Measurements from ENCODE around the gene AMD1.
"Not testable (repeated sequence)": the region's sequence is repeated elsewhere in the genome, so short reads cannot be mapped to it uniquely, and the experiment has no call there.

The AMD1 gene

DNA sequence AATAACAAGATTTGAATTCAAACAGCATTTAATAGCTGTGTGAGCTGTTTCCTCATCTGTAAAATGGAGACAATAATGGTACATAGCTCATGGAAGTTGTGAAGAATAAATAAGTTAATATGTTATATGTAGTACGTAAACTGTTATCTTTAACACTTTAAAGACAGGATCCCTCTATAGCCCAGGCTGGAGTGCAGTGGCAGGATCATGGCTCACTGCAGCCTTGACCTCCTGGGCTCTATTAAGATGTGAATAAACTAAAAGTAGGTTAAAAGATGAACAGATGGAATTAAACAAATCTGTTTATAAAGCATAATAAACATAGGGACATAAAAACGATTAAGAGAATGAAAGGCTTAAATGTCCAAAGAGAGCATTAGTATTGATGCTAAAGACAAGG is 3.0 kb downstream of the AMD1 start:
- DNase-seq (ENCODE audit: low read depth) = no peak

DNA sequence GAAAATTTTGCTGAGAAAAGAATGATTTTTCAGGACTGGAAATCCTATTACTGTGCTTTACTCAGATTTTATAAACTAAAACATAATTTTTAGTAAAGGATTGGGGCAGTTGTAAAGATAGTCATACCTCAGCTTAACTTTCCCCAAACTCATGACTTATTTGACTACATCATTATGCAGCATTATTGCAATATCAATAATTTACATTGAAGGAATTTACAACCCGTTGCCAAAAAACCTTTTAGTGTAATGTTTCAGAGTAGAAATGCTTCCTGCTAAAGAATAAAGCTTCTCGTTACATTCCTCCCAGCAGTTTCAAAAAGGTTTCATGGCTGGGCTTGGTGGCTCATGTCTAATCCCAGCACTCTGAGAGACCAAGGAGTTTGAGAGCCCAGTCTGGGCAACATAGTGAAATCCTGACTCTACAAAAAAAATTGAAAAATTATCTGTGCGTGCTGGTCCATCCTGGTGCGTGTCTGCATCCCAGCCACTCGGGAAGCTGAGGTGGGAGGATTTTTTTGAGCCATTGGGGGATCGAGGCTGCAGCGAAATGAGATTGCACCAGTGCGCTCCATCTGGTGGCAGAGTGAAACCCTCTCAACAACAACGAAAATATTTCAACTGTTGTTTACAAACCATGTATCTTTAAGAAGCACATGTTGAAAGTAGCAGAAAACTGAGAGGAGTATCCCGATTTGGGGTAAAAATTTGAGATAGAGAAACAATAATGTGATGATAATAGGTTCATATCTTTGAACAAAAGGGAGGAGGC is 4.4 kb downstream of the AMD1 start:
- peak; percentile 5 for DNase-seq (ENCODE audit: low read depth)

DNA sequence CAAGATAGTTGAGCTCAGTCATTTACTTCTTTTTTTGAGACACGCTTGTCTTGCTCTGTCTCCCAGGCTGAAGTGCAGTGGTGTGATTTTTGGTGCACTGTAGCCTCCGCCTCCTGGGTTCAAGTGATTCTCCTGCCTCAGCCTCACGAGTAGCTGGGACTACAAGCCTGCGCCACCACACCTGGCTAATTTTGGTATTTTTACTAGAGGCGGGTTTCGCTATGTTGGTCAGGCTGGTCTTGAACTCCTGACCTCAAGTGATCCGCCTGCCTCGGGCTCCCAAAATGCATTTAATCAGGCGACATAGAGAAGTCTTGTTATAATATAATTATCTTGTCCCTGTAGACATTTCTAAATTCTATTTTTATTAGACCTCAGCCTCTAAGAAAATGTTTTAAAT is 6.1 kb downstream of the AMD1 start:
- DNase-seq (ENCODE audit: low read depth) = no peak

DNA sequence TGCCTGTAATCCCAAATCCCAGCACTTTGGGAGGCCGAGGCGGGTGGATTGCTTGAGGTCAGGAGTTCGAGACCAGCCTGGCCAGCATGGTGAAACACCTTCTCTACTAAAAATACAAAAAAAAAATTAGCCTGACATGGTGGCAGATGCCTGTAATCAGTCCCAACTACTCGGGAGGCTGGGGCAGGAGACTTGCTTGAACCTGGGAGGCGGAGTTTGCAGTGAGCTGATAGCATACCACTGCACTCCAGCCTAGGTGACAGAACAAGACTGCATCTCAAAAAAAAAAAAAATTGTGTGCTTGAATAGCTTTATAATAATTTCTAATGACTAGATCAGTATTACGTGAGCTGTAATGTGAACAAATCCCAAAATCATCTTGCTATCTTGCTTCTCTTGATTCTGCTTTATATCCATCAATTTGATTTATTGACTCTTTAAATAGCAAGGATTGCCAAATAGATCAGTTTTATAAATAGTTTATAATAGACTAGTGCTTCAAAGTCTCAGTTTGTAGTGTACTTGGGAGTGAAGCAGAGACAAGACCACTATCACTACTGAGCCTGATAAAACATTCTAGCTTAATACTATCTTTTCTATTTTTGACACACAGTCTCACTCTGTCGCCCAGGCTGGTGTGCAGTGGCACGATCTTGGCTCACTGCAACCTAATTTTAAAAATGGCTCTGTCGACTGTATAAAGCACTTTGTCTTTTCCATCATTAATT is 7.1 kb downstream of the AMD1 start:
- DNase-seq (ENCODE audit: low read depth) = no peak

DNA sequence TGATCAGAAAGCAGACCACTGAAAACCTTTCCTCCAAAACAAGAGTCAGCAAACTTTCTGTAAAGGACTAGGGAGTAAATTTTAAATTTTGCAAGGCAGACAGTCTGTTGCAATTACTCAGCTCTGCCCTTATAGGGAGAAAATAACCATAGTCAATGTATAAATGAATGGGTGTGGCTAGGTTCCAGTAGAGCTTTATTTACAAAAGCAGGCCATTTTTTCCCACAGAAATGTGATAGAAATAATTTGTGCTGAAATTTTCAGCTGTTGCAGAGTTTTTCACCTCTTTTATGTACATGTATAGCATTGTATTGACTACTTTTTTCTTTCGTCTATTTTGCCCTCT is 7.7 kb downstream of the AMD1 start:
- no peak for DNase-seq (ENCODE audit: low read depth)

DNA sequence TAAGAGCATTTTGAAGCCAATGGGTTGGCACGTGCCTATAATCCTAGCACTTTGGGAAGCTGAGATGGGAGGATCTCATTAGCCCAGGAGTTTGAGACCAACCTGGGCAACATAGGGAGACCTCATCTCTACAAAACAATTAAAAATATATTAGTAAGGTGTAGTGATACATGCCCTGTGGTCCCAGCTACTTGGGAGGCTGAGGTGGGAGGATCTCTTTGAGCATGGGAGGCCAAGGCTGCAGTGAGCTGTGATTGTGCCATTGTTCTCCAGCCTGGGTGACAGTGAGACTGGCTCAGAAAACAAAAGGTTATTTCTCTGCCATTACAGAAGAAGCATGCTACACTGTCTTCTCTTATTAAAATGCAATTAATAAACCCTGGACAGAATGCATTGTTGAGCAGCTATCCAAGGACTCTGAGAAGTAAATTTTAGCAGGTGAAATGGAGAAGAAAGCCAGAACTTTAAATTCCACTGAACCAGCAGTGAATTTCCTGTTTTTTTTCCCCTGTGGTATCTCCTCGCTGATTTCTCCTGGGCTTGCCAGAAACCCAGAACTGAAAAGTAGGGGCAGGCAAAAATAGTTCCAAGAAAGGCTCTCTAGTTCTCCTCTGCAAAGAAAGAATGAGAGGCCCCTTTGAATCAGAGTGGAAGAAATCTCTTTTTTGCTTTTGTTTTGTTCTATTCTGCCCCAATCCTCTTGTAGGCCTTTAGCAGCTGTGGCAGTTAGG is 8.4 kb downstream of the AMD1 start:
- DNase-seq (ENCODE audit: low read depth) = no peak

DNA sequence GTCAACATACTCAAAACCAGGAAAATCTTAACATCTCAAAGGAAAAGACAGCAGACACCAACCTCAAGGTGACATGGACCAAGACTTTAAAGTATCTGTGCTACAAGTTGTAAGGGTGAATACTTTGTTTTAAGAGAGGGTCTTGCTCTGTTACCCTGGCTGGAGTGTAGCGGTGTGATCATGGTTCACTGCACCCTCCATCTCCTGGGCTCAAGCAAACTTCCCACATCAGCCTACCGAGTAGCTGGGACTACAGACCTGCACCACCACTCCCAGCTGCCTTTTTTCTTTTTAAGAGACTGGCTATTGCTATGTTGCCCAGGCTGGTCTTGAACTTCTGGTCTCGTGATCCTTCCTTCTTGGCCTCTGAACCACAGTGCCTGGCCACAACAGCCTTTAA is 9.7 kb downstream of the AMD1 start:
- no peak for DNase-seq (ENCODE audit: low read depth)

DNA sequence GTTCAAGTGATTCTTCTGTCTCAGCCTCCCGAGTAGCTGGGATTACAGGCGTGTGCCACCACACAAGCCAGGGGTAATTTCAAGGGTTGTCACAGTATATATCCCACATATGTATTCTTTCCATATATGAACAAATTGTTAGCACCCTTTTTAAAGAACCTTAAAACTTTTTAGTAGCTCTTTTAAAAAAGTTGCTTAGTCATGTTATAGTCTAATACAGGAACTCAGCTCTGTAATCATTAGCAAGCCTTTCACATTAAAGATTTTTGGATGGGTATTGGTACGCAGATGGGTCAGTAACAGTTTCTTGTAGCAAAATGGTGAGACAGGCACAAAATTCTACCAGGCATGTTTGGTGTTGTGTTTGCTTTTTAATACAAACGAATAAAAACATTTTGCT is 10.9 kb downstream of the AMD1 start:
- DNase-seq (ENCODE audit: low read depth) = no peak

DNA sequence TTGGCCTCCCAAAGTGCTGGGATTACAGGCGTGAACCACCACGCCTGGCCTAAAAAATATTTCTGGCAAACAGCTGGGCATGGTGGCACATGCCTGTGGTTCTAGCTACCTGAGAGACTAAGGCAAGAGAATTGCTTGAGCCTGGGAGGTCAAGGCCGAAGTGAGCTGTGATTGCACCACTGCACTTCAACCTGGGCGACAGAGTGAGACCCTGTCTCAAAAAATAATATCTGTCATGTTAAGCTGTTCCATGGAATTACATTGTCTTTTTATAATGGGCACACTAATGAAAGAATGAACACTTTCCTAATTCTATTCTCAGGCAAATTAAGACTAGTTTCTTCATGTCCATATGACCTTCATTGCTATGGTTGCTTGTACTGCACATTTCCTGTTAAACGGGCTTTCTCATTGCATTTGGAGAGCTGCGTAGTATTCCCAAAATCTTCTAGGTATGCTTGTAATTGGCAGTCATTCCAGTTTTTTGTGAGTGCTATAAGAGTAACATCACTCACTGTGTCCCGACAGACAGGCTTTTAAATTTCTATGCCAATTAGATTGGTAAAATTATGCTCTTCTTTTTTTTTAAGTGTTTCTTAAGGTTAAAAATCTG is 12.1 kb downstream of the AMD1 start:
- no peak for DNase-seq (ENCODE audit: low read depth)

DNA sequence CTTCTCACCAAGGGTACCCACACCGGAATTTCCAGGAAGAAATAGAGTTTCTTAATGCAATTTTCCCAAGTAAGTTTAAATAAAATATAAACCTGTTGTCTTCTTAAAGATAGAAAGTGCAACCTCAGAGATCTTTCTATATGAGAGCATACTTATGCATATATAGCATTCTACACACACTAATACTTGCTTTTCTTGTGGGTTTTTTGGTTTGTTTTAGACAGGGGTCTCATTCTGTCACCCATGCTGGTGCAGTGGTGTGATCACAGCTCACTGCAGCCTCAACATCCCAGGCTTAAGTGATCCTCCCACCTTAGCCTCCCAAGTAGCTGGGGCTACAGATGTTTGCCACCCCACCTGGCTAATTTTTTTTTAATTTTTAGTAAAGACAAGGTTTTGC is 15.7 kb downstream of the AMD1 start:
- no peak for DNase-seq (ENCODE audit: low read depth)

DNA sequence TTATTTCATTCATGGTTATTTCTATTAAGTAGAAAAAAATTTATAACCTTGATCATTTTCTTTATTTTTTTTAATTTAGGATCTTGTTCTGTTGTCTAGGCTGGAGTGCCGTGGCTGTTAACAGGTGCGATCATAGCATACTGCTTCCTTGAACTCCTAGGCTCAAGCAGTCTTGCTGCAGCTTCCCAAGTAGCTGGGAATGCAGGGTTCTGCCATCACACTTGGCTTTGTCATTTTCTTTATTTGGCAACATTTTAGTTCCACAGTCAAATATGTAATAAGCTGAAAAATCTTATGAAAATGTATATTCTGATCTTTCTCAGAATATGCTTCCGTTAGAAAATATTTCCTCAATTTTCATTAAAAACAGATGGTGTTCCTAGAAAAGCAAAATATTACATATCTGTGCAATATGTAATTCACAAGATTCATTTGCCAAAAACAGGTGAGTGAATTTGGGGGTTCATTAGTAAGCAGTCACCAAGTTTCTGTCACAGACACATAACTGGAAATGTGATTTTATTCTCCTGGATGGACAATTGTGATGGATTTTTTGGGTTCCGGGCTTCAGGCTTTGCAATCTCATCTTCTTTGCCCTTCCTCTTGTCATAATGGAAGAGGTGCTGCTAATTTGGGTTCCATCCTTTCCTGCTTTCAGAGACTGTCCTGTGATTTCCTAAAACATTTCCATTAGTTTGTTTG is 21.5 kb downstream of the AMD1 start:
- no peak for DNase-seq (ENCODE audit: low read depth)

DNA sequence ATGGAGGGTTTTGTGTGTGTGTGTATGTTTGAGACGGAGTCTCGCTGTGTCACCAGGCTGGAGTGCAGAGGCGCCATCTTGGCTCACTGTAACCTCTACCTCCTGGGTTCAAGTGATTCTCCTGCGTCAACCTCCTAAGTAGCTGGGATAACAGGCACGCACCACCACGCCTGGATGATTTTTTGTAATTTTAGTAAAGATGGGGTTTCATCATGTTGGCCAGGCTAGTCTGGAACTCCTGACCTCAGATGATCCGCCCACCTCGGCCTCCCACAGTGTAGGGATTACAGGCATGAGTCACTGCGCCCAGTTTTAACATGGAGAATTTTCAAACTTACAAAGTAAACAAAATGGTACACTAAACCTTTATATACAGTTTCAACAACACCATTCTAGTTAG is 22.8 kb downstream of the AMD1 start:
- no peak for DNase-seq (ENCODE audit: low read depth)

DNA sequence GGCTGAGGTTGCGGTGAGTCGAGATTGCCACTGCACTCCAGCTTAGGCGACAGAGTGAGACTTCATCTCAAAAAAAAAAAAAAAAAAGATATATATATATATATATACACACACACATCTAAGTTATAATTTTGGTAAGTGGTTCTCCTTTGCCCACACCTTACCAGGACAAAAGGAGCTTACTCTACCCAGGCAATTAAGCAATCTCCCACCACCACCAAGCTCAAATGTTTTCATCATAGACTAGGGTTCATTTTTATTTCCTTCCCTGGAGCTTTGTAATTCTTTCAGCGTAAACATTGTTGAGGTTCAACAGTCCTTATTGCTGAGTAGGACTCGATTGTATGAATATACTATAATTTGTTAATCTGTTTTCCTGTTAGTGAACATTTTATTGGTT is 23.5 kb downstream of the AMD1 start:
- no peak for DNase-seq (ENCODE audit: low read depth)

DNA sequence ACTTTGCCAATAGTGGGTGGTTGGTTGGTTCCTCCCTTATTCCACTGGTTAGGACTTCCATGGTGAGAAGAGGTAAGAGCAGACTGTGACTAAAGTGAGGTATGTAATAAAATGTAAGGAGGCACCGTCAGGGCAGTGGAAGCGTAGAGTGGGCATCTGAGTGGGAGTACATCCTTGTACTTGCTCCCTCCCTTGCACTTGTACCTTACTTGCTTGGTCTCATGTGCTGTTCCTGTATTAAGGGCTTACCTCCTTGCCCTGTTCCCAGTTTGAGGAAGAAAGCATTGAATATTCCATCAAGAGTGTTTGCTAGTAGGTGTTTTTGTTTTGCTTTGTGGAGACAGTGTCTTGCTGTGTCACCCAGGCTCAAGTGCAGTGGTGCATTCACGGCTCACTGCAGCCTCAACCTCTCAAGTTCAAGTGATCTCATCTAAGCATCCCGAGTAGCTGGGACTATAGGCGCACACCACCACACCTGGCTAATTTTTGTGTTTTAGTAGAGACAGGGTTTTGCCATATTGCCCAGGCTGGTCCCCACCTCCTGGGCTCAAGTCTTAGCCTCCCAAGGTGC is 25.5 kb downstream of the AMD1 start:
- DNase-seq (ENCODE audit: low read depth) = no peak

DNA sequence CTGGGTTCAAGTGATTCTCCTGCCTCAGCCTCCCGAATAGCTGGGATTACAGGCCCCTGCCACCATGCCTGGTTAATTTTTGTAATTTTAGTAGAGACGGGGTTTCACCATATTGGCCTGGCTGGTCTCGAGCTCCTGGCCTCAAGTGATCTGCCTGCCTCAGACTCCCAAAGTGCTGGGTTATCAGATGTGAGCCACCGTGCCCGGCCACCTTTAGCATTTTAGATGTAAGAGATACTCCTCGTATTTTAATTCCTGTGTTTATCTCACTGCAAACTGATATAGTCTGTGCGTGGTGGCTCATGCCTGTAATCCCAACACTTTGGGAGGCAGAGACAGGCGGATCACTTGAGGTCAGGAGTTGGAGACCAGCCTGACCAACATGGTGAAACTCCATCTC is 27.0 kb downstream of the AMD1 start:
- DNase-seq (ENCODE audit: low read depth) = not testable (repeated sequence)

DNA sequence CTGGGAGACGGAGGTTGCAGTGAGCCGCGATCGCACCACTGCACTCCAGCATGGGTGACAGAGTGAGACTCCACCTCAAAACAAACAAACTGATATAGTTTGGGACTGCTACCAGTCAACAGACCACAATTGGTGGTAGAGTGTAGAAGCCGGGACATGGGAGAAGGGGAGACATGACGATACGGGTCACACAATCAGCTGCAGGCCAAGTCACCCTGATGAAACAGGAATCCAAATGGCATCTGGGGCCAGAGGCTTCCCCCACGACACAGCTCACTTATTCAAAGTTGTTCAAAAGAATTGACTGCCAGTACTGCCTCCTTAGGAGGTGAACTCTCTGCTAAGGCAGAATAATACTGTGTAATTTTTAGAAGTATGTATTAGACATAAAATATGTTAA is 27.5 kb downstream of the AMD1 start:
- DNase-seq (ENCODE audit: low read depth) = no peak

DNA sequence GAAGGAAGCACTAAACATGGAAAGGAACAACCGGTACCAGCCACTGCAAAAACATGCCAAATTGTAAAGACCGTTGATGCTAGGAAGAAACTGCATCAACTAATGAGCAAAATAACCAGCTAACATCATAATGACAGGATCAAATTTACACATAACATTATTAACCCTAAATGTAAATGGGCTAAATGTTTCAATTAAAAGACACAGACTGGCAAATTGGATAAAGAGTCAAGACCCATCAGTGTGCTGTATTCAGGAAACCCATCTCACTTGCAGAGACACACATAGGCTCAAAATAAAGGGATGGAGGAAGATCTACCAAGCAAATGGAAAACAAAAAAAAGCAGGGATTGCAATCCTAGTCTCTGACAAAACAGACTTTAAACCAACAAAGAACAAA is 31.7 kb downstream of the AMD1 start:
- DNase-seq (ENCODE audit: low read depth) = not testable (repeated sequence)

DNA sequence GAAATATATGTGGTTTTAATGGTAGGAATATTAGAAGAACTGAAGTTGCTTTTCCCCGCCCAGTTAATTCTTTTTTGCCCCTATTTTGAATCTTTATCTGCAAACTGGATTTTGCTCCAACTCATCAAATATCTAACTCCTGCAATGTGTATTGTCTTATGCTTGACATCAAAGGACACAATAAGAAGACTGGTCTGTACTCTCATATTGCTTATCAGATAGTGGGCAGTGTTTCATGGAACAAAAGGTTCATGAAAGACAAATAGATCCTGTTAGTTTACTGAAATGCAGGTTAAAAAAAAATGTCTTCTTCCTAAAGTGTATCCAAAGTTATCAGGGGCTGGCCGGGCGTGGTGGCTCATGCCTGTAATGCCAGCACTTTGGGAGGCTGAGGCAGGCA is 56.2 kb downstream of the AMD1 start:
- no peak for DNase-seq (ENCODE audit: low read depth)

DNA sequence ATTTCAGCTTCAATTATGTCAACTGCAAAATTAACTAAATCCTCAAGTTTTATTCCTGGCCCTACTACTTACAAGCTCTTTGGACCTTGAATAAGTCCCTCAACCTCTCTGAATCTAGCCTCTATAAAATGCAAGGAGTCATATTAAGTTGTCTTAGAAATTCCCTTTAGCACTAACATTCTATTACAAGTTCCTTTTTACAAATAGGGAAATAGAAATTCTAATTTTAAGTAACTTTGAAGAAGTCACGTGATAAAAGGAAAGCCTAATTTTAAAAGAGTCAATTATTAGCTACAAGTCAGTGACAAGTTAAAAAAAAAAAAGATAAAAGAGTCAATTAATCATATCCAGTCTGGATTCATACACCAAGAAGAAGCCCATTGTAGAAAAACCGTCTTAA is 59.3 kb downstream of the AMD1 start:
- DNase-seq (ENCODE audit: low read depth) = no peak

DNA sequence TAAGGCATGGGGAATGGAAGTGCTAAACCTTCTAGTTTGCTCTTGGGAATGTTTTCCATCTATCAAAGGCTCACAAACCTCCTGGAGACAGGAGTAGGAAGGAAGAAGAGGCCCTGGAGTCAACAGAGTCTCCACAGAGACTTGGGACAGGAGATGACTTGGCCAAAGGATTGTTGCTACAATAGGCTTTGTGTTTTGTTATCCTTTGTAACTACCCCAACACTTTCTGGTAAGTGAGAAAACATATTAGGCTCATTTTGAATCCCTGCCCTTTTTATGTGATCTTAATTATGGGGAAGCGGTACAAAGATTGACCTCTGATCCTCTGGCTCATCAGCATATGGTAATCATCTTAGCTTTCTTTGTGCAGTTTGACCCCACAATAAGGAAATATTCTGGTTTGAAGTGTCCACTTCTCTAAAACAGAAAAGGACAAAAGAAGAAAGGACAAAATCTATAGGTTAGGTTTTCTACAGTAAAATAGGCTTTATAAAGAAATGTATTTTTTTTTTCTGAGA is 59.9 kb downstream of the AMD1 start:
- DNase-seq (ENCODE audit: low read depth) = no peak

DNA sequence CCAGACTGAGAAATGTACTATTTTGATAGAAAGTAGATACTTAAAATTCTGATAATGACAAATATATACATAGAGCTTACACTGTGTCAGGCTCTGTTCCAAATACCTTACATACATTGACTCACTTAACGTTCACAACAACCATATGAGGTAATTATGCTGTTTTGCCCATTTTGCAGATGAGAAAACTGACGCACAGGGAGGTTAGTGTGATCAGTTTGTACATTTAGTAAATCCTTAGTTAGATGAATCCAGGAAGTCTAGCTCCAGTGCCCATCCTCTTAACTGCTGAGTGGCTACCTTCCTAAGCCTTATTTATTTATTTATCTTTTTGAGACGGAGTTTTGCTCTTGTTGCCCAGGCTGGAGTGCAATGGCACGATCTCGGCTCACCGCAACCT is 60.6 kb downstream of the AMD1 start:
- no peak for DNase-seq (ENCODE audit: low read depth)

DNA sequence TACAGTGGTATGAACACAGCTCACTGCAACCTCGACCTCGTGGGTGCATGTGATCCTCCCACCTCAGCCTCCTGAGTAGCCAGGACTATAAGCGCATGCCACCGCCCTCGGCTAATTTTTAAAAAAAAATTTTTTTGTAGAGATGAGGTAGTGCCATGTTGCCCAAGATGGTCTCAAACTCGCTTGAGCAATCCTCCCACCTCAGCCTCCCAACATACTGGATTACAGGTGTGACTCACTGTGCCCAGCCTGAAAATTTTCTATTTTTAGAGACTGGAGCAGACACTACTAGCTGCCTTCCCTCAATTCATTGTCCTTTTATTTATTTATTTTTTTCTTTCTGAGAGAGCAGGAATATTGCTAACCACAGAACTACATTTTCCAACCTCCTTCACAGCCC is 63.6 kb downstream of the AMD1 start:
- DNase-seq (ENCODE audit: low read depth) = no peak
